HG03442 (cell line): ENCODE data around the gene ATP10A.

Experiments
- ATAC-seq: cut with Tn5 transposase; IDR thresholded peaks from one replicate; pipeline ENCODE4 v1.9.1; 2021; ENCODE audit warnings: mild to moderate bottlenecking, moderate library complexity; ENCODE audit not compliant: unreplicated experiment

The ATP10A gene

DNA sequence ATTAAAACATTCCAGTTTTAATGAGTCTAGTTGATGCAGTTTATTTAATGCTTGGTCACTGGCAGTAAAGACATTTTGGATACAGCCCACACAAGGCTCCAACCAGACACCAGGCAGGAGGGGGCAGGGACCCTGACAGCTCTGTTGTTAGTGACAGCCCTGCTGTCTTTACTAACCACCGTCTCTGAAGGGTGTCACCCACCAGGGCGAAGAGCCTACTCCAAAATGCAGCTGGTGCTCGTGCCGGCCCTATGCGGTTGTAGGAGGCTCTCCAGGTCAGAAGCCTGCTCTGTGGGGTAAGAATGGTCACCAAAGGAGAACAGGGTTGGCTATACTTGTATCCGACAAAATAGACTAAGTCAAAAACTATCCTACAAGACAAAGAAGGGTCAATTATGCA, 132.2 kb downstream of the ATP10A start:
- no peak for ATAC-seq

DNA sequence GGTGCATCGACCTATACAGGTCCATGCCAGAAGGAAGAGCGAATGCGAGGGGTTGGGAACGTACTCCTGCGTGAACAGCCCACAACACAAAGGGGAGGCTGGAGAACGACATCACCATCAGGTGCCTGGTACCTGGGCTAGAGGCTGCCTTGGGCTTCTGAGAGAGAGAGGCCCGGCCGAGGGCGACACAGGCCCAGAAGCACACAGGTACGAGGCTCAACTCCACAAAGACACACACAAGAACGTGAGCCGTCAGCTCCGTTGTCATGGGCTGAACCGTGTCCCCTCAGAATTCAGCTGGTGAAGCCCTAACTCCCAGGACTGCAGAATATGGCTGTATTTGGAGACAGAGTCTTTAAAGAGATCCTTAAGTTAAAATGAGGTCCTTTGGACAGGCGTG, 134.3 kb downstream of the ATP10A start:
- no peak for ATAC-seq

DNA sequence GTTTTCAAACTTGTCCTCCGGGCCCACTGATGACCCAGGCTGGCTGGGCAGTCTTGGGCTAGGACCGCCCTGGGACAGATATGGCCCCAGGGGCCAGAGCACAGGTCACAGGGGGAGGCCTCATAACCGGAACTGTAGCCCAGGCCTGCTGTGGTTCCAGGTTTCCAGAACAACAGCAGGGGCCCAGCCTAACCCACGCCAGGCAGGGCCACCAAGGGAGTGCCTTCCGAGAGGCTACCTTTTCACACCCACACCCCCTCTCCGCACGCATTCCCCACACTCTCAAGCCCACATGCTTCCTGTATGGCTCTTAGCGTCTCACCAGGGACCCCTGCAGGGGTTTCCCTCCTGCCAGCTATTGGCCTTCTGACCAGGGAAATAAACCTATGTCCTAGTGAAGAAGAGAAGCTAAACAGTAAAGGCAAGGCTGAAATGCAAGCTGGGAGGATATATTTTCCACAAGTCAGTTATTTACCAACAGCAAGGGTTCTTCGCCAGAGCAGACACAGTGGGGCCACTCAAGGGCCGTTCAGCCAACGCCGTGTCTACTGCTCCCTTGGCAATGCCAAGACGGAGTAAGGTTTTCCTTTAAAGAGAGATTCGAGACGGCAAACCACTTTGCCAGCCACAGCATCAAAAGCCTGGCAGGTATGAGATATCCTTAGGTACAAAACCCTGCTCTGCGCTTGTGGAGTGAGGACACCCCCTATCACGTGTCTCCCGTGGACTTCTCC, 135.1 kb downstream of the ATP10A start:
- no peak for ATAC-seq

DNA sequence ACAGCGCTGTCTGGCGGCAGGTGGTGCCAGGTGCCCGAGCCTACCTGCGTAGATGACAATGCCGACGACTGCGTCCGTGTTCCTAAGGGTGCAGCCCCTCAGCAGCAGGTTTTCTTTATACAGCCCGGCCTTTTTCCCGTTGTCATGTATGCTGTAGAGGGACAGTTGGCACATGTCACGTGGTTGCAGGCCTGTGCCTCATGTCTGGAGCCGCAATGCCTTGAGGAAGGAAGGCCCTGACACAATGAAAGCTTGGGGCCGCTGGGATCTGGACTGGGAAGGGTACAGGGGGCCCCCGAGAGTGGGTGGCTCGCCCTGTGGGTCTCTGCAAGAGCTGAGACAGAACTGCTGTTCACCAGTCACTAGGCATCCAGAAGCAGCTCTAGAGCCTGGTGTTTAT, 136.0 kb downstream of the ATP10A start:
- no peak for ATAC-seq

DNA sequence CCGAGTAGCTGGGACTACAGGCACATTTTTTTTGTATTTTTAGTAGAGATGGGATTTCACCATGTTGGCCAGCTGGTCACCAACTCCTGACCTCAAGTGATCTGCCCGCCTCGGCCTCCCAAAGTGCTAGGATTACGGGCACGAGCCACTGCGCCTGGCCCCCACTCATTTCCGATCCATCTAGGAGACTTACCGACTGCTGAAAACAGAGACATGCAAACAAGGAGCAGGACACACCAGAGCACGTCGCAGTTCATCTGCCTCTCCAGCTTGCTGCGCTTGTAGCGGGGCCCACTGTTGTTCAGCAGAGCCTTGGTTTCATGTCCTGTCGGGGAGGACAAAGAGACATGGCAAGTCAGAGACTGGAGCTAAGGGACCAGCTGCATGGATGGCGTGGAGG, 137.4 kb downstream of the ATP10A start:
- ATAC-seq: no peak

DNA sequence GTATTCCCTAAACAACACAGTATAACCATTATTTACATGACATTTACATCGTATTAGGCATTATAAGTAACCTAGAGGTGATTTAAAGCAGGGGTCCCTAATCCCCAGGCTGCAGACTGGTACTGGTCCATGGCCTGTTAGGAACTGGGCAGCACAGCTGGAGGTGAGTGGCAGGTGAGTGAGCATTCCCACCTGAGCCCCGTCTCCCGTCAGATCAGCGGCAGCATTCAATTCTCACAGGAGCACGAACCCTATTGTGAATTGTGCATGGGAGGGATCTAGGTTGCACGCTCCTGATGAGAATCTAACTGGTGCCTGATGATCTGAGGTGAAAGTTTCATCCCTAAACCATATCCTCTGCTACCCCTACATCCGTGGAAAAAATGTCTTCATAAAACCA, 138.2 kb downstream of the ATP10A start:
- no peak for ATAC-seq

DNA sequence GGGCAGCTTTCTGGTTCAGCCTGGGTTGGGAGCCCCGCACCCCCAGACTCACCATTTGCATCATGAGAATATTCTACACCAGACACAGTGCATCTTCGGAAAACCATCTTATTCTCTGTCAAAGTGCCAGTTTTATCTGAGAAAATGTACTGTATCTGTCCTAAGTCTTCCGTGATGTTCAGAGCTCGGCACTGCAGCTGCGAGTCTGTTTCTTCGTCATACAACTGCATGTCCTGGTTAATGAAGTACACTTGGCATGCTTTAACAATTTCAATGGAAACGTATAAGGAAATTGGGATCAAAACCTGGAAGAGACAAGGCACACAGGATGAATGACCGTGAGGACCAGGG, 141.5 kb downstream of the ATP10A start:
- ATAC-seq: no peak

DNA sequence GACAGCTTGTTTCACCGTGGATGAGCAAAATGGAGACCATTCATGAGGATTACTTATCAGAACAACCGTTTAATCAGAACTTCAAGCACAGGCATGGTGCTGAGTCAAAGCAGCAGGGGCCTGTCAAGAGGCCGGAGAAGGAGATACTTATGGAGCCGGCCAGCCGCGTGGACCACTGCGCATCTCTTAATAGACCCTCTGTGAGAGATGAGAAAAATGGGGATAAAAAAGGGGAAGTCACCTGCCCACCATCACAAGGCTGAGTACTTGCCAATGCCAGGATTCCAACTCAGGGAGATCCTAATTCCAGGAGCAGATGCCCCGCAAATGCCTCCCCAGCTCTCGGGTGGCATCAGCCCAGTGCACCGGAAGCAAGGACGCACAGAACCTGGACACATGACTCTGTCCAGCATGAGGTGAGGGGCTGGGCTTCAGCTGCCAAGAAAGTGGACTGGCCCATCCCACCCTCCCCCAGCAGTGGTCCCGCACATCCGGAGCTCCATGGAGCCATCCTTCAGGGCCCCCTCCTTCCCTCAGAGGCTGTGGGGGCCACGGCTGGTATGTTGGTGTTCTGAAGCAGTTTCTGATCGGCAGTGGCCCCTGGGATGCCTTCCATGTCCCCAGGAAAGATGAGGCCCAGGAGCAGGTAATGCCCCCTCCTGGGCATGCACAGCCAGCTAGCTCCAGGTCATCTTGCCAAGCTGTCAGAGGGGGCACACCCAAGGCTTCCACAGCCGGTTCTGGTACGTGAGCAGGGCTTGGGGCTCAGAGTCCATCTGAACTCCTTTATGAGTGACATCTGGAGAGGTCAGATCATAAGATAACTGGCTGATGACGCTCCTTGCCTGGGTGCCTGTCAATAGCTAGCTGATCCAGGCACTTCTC, 143.8 kb downstream of the ATP10A start:
- ATAC-seq: no peak

DNA sequence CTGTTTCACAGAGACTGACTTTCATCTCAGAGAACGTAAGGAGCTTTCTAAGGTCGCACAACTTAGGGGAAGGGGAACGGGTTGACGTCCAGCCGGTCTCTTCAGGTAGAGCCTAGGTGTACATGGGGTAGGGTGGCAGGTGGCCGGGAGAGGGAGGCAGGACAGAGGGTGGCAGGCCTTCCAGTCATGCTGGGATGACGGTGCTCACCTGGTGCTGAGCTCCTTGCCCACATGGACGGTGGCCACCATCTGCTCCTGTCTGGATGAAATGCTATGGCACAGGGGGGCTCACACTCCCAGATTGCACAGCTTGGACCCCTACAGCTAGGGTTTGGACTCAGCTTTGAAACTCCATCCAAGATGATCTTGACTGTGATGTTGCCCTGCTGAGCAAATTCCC, 144.5 kb downstream of the ATP10A start:
- ATAC-seq: no peak

DNA sequence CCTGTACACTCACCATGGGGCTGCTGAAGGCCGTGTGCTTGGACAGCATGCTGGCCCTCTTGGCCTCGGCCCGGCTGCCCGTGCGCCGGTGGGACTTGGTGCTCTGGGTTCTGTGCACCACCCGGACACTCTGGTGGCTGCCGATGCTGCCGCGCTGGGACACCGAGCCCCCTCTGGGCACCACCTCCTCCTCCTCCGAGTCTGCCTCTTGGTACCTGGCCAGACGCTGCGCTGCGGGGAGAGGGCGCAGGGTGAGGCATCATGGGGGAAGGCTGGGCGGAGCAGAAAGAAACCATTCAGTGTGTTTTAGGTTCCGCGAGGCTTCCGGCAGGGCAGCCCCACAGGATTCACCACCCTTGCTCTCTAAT, 145.0 kb downstream of the ATP10A start:
- no peak for ATAC-seq

DNA sequence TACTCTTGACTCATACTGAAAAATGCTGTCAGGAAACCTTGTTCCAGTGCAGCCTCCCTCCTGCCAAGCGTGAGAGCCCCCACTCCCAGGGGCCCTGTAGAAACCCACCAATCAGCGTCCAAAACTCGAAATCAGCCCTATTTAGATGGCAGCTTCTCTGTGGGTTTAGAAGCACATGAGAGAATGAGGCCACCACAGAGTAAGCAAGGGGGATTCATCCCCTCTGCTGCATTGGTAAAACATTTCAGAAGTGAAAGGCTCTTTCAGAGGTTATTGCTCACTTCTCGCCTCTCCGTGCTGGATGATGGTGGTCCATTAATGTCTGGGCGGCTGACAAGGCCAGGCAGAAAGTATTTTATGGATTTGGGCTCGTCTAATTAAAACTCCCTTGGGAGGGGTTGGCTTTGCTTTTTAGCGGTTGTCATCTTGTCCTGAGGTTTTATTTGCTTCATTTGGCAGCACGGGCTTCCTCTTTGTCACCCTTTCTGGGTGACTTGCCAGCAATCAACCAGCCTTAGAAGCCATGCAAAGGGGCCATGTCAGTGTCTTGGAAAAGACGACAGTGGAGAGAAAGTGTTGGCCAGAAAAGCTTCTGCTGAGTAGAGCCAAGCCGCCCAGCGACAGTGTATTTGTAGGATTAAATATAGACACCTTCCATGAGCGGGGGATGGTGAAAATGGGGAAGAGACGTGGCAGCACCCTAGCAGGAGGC, 145.5 kb downstream of the ATP10A start:
- no peak for ATAC-seq

DNA sequence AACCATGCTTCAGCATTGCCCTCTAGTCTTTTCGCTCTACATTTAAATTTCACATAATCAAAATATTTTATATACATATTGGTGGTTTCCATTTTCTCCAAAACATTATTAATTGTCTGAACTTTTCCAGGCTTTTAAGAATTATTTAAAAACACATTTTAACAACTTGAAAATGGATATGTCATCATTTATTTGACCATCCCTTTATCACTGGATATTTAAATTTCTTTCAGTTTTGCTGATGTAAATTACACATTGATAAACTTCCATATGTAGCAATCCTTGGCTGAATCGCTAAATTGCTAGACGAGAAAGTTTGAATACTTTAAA, 146.0 kb downstream of the ATP10A start:
- no peak for ATAC-seq

DNA sequence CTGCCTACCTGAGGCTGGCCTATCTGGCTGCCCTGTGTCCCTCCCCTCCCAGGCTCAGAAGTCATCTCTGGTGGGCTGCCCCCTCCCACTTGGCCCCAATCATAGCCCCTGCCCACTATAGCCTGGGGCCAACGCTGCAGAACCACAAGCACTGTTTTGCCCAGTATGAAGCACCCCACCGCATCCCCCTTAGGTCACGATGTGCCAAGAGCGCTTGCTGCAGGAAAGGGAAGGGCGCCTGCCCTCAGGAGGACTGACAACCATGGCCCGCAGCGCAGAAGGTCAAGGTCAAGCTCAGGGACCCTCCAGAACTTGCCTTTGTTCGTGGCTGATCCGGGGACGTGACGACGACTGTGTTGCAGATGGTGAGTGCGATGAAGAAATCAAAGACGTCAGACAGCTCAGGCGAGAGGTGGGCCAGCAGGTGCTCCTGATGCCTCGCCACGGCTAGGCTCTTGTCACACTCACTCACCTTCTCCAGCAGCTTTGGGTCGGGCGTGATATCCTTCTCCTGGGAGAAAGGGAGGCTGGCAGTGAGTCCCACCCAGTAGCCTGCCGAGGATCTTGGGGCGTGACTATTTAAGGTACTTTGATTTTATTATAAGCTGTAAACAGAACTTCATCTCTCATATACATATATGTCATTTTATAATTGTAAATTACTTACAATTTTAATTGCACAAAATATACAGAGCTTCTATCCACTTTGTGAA, 146.6 kb downstream of the ATP10A start:
- no peak for ATAC-seq

DNA sequence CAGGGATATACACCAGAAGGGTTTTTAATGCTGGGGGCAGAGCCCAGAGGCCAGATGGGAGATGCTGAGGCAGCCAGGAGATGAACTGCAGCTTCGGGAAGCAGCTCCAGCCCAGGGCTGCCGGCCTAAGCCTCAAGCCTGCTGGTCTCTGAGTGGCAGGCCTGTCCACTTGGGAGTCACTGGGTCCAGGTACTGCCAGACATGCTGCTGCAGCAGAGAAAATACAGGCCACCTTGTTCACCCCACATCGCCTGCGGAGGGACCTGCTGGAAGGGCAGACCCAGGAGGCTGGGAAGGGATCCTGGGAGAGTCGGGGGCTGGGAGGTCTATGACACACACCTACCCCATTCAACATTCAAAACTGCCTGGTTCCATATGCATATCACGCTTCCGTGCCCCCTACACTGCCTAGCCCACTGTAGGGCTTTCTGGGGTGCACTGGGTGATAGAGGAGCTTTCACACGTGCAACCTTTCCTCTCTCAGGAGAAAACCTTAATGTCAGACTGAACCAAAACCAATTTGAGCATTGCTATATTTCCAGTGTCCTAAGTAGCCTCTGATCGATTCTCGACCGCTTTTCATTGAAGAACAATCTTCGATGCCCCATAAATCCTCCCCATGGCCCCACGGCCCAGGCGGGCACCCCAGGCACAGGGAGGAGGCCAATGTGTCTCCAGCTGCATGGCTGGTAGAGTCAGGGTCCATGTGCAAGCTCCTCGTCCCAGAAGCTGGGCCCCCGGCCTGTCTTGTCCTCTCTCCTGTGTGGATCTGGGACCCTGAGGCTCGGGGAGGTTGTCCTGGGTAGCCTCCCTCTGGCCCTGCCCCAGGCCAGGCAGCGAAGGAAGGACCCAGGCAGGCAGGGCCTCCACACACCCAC, 147.4 kb downstream of the ATP10A start:
- no peak for ATAC-seq

DNA sequence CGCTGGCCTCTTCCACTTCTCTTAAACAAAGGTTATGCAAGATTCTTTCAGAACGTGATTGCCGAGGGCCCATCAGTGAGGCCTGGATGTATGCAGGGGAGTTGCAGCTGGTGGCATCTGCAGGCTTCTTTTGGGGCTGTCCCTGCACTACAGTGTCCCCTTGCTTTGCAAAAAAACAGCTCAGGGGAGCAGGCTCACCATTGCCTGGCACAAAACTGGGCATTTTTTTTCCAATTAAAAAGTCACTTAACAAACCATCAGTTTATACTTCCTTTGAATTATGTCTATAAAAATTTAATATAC, 148.6 kb downstream of the ATP10A start:
- no peak for ATAC-seq

DNA sequence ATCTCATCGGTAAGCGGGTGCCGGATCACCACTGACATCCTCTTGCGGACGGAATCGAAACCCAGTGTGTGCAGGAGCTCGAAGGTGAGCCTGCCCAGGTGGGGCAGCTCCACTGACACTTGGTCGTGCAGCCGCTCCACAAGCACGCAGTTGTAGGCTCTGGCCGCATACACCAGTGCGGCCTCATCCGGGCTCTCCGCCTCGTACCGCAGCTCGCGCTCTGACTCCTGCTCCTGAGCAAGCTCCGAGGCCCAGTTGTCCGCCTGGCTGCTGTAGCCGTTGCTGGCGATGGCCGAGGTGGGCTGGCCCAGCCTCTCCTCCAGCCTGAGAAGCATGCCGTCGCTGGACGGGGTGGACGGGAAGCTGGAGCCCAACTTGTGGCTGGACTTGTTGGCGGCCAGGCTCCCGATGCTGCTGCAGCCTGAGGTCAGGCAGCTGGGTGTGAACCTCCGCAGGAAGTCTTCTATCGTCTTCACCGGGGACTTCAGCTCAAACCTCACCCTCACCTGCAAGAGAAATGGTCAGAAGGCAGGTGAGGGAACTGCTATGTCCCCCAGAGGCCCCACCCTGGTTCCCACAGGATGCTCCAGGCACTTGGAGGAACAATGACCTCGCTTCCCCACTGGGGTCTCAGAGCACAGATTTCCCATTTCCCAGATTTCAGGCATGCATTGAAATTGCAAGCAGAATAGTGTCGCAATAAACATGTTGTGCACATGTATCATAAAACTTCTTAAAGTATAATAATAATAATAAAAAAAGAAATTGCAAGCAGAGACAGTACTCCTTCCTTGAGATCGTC, 149.2 kb downstream of the ATP10A start:
- ATAC-seq: no peak

DNA sequence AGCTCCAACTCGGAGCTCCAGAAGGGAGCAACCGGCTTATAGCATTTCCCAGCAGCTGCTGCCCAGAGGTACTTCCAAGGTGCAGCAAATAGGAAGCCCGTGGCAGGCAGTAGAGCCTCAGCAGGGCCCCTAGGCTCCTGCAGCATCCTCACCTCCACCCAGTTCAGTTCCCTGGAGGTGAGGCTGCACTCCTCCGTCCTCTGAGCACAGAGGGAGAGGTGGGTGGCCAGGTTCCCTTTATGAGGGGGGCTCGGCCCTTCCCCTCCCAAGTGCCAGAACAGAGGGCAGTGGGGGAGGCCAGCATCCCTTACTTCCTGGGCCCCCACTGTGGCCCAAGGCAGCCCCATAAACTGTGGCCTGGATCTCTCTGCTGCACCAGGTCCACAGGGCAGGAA, 150.2 kb downstream of the ATP10A start:
- ATAC-seq: no peak

DNA sequence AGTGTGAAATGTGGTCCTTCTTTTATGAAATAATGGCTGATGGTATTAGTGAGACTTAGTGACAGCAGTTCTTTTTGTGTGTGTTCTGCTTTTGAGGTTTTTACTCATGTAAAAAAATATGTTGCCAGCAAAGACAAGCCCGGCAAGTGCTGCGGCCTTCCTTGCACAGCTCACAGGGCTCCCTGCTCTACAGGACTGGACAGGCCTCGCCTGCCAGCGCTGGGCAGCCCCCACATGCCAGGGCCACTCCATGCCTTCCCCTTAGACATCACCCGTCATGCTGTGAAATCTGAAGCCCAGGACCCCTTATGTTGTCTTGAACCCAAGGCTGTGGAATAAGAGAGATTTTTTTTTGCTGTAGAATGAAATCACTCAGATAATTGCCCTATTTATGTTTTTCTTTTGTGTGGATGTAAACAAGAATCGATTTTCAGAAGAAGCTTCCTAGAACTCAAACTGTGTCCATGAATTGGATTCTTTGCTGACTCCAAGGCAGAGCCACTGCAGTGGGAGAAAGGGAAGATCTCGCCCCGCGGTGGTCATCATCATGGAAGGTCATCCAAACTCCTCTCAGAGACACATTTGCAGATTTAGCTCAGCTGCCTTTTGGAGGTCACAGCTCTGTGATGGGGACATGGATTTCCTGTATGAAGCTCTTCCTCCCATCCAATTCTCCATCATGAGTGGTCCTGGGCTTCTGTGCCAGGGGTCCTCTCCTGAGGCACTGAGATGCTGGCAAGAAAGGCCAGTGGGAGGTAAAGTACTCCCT, 150.8 kb downstream of the ATP10A start:
- no peak for ATAC-seq

DNA sequence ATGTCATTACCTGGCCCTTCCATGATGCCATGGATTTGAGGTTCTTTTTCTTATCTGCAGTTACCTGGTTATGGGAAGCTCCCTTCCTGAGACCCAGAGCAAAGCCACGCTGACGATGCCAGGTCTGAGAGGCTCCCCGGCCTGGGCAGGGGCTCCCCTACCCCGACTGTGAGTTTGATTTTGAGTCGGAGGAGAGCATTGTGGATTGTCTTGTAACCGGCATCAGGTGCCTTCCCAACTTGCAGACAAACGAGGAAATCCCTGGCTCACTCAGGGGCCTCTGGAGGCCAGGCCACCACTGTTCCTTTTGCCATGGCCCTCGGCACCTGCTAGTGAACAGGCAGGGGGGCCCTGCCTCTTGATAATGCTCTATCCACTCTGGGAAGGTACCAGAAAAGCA, 151.4 kb downstream of the ATP10A start:
- ATAC-seq: no peak
